Astrocyte (in vitro differentiated cells and primary cell): ENCODE measurements around the gene GNE. TPM values are rescaled to one million over a fixed set of nuclear protein-coding genes. Genes with fewer than 3 reads are reported as not detected.

Experiments
- DNase-seq: peaks from one replicate; pipeline ENCODE4 v3.0.0-alpha.2; 2010; ENCODE audit warnings: low read depth
- FAIRE-seq: peaks from 2 replicates; lab custom pipeline; 2011; peaks lifted over from hg19 to GRCh38; lab: Jason Lieb, UNC
- H2AFZ ChIP-seq: 2 replicates; pipeline ENCODE4 v1.6.0; 2012; ENCODE audit warnings: low read depth, low read length, inconsistent platforms
- H3K27ac ChIP-seq: 2 replicates; pipeline ENCODE4 v1.5.1; 2011; ENCODE audit warnings: low read depth, low read length, inconsistent platforms
- H3K27me3 ChIP-seq: 2 replicates; pipeline ENCODE4 v1.6.0; 2011; ENCODE audit warnings: low read length, inconsistent platforms; ENCODE audit not compliant: insufficient read depth
- H3K36me3 ChIP-seq: 2 replicates; pipeline ENCODE4 v1.5.1; 2011; ENCODE audit warnings: low read length, inconsistent platforms; ENCODE audit not compliant: insufficient read depth
- H3K4me1 ChIP-seq: 2 replicates; pipeline ENCODE4 v1.5.1; 2011; ENCODE audit warnings: low read length, inconsistent platforms; ENCODE audit not compliant: insufficient read depth
- H3K4me2 ChIP-seq: 2 replicates; pipeline ENCODE4 v1.6.0; 2012; ENCODE audit warnings: low read length, inconsistent platforms
- H3K4me3 ChIP-seq: 2 replicates; pipeline ENCODE4 v1.5.1; 2011; ENCODE audit warnings: low read depth, mild to moderate bottlenecking, low read length, inconsistent platforms; ENCODE audit not compliant: insufficient read depth
- H3K79me2 ChIP-seq: 2 replicates; pipeline ENCODE4 v1.6.0; 2012; ENCODE audit warnings: mild to moderate bottlenecking, low read length, inconsistent platforms; ENCODE audit not compliant: insufficient read depth
- H3K9ac ChIP-seq: 2 replicates; pipeline ENCODE4 v1.6.0; 2012; ENCODE audit warnings: mild to moderate bottlenecking, low read length, inconsistent platforms
- H3K9me3 ChIP-seq: 2 replicates; pipeline ENCODE4 v1.5.1; 2012; ENCODE audit warnings: low read depth, mild to moderate bottlenecking, low read length, inconsistent platforms; ENCODE audit not compliant: insufficient read depth
- H4K20me1 ChIP-seq: 2 replicates; pipeline ENCODE4 v1.6.0; 2012; ENCODE audit warnings: low read length, inconsistent platforms; ENCODE audit not compliant: insufficient read depth
- H3K27ac Mint-ChIP-seq: one replicate; pipeline ENCODE4 v1.8.0; 2021; ENCODE audit warnings: mild to moderate bottlenecking, mixed read lengths; ENCODE audit not compliant: unreplicated experiment
- H3K27me3 Mint-ChIP-seq: one replicate; pipeline ENCODE4 v1.8.0; 2021; ENCODE audit warnings: low read depth, mixed read lengths; ENCODE audit not compliant: unreplicated experiment
- H3K36me3 Mint-ChIP-seq: one replicate; pipeline ENCODE4 v1.8.0; 2021; ENCODE audit warnings: low read depth, mixed read lengths; ENCODE audit not compliant: unreplicated experiment
- H3K4me1 Mint-ChIP-seq: one replicate; pipeline ENCODE4 v1.8.0; 2021; ENCODE audit warnings: low read depth, mixed read lengths; ENCODE audit not compliant: unreplicated experiment
- H3K4me3 Mint-ChIP-seq: one replicate; pipeline ENCODE4 v1.8.0; 2021; ENCODE audit warnings: mild to moderate bottlenecking, moderate library complexity, mixed read lengths; ENCODE audit not compliant: unreplicated experiment
- H3K9me3 Mint-ChIP-seq: one replicate; pipeline ENCODE4 v1.8.0; 2021; ENCODE audit warnings: mild to moderate bottlenecking, mixed read lengths; ENCODE audit not compliant: unreplicated experiment
- CTCF ChIP-seq: IDR thresholded peaks from 2 replicates; pipeline ENCODE4 v1.5.1; 2011; ENCODE audit warnings: low read depth, mild to moderate bottlenecking, inconsistent platforms, low read length, moderate library complexity; ENCODE audit not compliant: insufficient read depth
- EZH2 ChIP-seq: IDR thresholded peaks from 2 replicates; pipeline ENCODE4 v1.6.1; 2012; ENCODE audit warnings: mild to moderate bottlenecking, low read length, inconsistent platforms; ENCODE audit not compliant: insufficient read depth
- total RNA-seq: library from RNA; stranded (reverse); gene quantifications from 2 replicates; pipeline ENCODE4 v1.2.1, GENCODE V29; 2021

GNE gene
- total RNA-seq, 1 donor from 2014 or later = 12.6 TPM

- Mint-ChIP-seq H3K4me1 (peaks cover 22% of the 10 kb centered on the region), H3K27me3 (no peaks in the 10 kb centered on the region), H3K27ac (peak overlapping the region; percentile 43), H3K36me3 (peaks cover 29% of the 10 kb centered on the region), H3K9me3 (peaks cover 5% of the 10 kb centered on the region), H3K4me3 (no peak overlapping the region)
- Histone ChIP-seq H3K4me3 (no peak overlapping the region), H3K4me2 (no peak overlapping the region), H3K9ac (no peak overlapping the region), H3K36me3 (peaks cover 36% of the 10 kb centered on the region), H2AFZ (no peak overlapping the region), H3K4me1 (no peaks in the 10 kb centered on the region), H3K27me3 (no peaks in the 10 kb centered on the region), H3K9me3 (no peaks in the 10 kb centered on the region), H4K20me1 (peaks cover 62% of the 10 kb centered on the region), H3K27ac (no peak overlapping the region), H3K79me2 (peaks cover 28% of the 10 kb centered on the region)
- TF ChIP-seq CTCF (no peak), EZH2 (no peak)
- no peak for FAIRE-seq
- no peak for DNase-seq
Observed at GRCh38 chr9:36217256-36217968, 40.8 kb downstream of the GNE start.

DNA sequence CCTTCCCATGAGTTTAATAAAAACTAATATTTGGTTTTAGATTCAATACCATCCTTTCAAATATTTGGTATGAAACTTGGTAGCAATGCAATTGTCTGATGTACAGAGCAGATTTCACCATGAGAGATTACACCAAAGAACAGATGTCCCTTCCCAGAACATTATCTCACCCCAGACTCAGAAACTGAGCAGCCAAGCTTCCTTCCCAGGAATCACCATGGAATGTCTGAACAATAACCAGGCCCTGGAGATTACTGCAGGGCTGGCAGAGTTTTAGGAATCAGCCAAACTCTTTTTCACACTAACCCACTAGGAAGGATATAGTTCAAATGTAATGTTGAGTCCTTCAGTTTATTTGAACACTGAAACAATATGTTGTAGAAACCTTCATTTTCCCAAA, 43.7 kb downstream of the GNE start:
- Histone ChIP-seq H3K4me2 (no peak overlapping the region), H3K4me3 (no peak overlapping the region), H2AFZ (no peak overlapping the region), H3K79me2 (peaks cover 55% of the 10 kb centered on the region), H4K20me1 (peaks cover 79% of the 10 kb centered on the region), H3K36me3 (peaks cover 39% of the 10 kb centered on the region), H3K4me1 (no peaks in the 10 kb centered on the region), H3K9me3 (no peaks in the 10 kb centered on the region), H3K27me3 (no peaks in the 10 kb centered on the region), H3K27ac (no peak overlapping the region), H3K9ac (no peak overlapping the region)
- no peak overlapping the region for H3K4me3 Mint-ChIP-seq
- FAIRE-seq (no peak), DNase-seq (peak; percentile 42)
- no peaks in the 10 kb centered on the region for H3K9me3 Mint-ChIP-seq
- TF ChIP-seq CTCF (no peak), EZH2 (no peak)
- peak overlapping the region; percentile 8 for H3K27ac Mint-ChIP-seq
- H3K36me3 Mint-ChIP-seq = peaks cover 31% of the 10 kb centered on the region
- no peaks in the 10 kb centered on the region for H3K27me3 Mint-ChIP-seq
- peaks cover 44% of the 10 kb centered on the region for H3K4me1 Mint-ChIP-seq

GRCh38 chr9:36213989-36214388, 44.3 kb downstream of the GNE start:
- Histone ChIP-seq H3K79me2 (peaks cover 60% of the 10 kb centered on the region), H4K20me1 (peaks cover 80% of the 10 kb centered on the region), H3K36me3 (peaks cover 42% of the 10 kb centered on the region), H3K4me2 (no peak overlapping the region), H3K4me1 (no peaks in the 10 kb centered on the region), H3K27ac (no peak overlapping the region), H3K27me3 (no peaks in the 10 kb centered on the region), H3K4me3 (no peak overlapping the region), H3K9me3 (no peaks in the 10 kb centered on the region), H3K9ac (no peak overlapping the region), H2AFZ (no peak overlapping the region)
- FAIRE-seq (no peak), DNase-seq (no peak)
- no peak overlapping the region for H3K4me3 Mint-ChIP-seq
- no peaks in the 10 kb centered on the region for H3K9me3 Mint-ChIP-seq
- no peaks in the 10 kb centered on the region for H3K27me3 Mint-ChIP-seq
- peaks cover 48% of the 10 kb centered on the region for H3K4me1 Mint-ChIP-seq
- H3K27ac Mint-ChIP-seq = peak overlapping the region; percentile 26
- peaks cover 27% of the 10 kb centered on the region for H3K36me3 Mint-ChIP-seq
- no peak for TF ChIP-seq EZH2
- no peak for TF ChIP-seq CTCF
